Caco-2 (cell line): ENCODE results near the gene ELK4. TPM values are rescaled to one million over a fixed set of nuclear protein-coding genes. Genes with fewer than 3 reads are reported as not detected.
A peak's percentile ranks its signal among the peaks of the same experiment; 100 is the strongest.

Source experiments
- BruUV-seq: library from RNA; stranded (reverse); fragments of 400-500 nt; replicated peaks from 2 replicates; lab custom pipeline; 2021; lab: Mats Ljungman, UMichigan
- CTCF ChIA-PET: fragments of 300-600 bp; sonication (Branson Sonifier 250); formaldehyde crosslinking; loops from one replicate; lab custom pipeline; 2022; ENCODE audit warnings: antibody characterized with exemption; lab: Charles Lee
- POLR2A ChIA-PET: fragments of 300-600 bp; sonication (Branson Sonifier 250); formaldehyde crosslinking; loops from one replicate; lab custom pipeline; 2022; ENCODE audit warnings: antibody characterized with exemption; lab: Charles Lee
- DNase-seq, 2 experiments: peaks; one replicate each; pipeline versions ENCODE4 v3.0.0 to v3.0.0-alpha.2; 2020 to 2022
- H3K27me3 ChIP-seq: replicated peaks from 2 replicates; pipeline ENCODE4 v1.6.0; 2011; ENCODE audit warnings: low read length; ENCODE audit not compliant: control insufficient read depth, insufficient read depth
- H3K36me3 ChIP-seq: 2 replicates; pipeline ENCODE4 v1.5.1; 2011; ENCODE audit warnings: low read length; ENCODE audit not compliant: control insufficient read depth, insufficient read depth
- H3K4me1 ChIP-seq: fragments of 250-450 bp; sonication (Bioruptor Pico); 2 replicates; pipeline ENCODE4 v1.5.1; 2020; ENCODE audit warnings: mild to moderate bottlenecking
- H3K4me3 ChIP-seq: 2 replicates; pipeline ENCODE4 v1.5.1; 2011; ENCODE audit warnings: low read depth, mild to moderate bottlenecking, control low read depth, low read length
- H3K9me3 ChIP-seq: fragments of 250-450 bp; sonication (Bioruptor Pico); 2 replicates; pipeline ENCODE4 v1.5.1; 2020; ENCODE audit warnings: mild to moderate bottlenecking, moderate library complexity
- H3K27ac Mint-ChIP-seq: one replicate; pipeline ENCODE4 v1.8.0; 2022; ENCODE audit warnings: mixed read lengths; ENCODE audit not compliant: unreplicated experiment
- H3K27me3 Mint-ChIP-seq: one replicate; pipeline ENCODE4 v1.8.0; 2022; ENCODE audit warnings: mixed read lengths; ENCODE audit not compliant: insufficient read depth, unreplicated experiment
- H3K36me3 Mint-ChIP-seq: one replicate; pipeline ENCODE4 v1.8.0; 2022; ENCODE audit warnings: mild to moderate bottlenecking, mixed read lengths; ENCODE audit not compliant: insufficient read depth, unreplicated experiment
- H3K4me1 Mint-ChIP-seq: one replicate; pipeline ENCODE4 v1.8.0; 2022; ENCODE audit warnings: low read depth, mixed read lengths; ENCODE audit not compliant: unreplicated experiment
- H3K4me3 Mint-ChIP-seq: one replicate; pipeline ENCODE4 v1.8.0; 2022; ENCODE audit warnings: mild to moderate bottlenecking, moderate library complexity, mixed read lengths; ENCODE audit not compliant: unreplicated experiment
- H3K9me3 Mint-ChIP-seq: one replicate; pipeline ENCODE4 v1.8.0; 2022; ENCODE audit warnings: mixed read lengths; ENCODE audit not compliant: unreplicated experiment
- intact Hi-C: fragments of 100-400 bp; cut with micrococcal nuclease; formaldehyde crosslinking; loops from one replicate; pipeline ENCODE4 v1.10.0; 2022; ENCODE audit not compliant: unreplicated experiment
- total RNA-seq: library from RNA; stranded (reverse); gene quantifications from 2 replicates; pipeline ENCODE4 v1.2.3, GENCODE V29; 2022
- TF ChIP-seq, protein P1 (sequence below), 2 experiments: fragments of 200-600 bp in 1 of 2; IDR thresholded peaks; 1 replicate in 1 of 2; 2 replicates in 1 of 2; pipeline versions ENCODE4 v1.5.1 to v1.8.0; 2011 to 2022; ENCODE audit warnings: antibody characterized with exemption in 1 of 2, control low read depth in 1 of 2, inconsistent platforms in 1 of 2, low read depth in 1 of 2, low read length in 1 of 2, mild to moderate bottlenecking in 1 of 2, moderate library complexity in 1 of 2; ENCODE audit not compliant: insufficient read depth in 1 of 2, severe bottlenecking in 1 of 2, unreplicated experiment in 1 of 2

The ELK4 gene
- total RNA-seq, 1 experiment from 2014 or later: 14.4 TPM

DNA sequence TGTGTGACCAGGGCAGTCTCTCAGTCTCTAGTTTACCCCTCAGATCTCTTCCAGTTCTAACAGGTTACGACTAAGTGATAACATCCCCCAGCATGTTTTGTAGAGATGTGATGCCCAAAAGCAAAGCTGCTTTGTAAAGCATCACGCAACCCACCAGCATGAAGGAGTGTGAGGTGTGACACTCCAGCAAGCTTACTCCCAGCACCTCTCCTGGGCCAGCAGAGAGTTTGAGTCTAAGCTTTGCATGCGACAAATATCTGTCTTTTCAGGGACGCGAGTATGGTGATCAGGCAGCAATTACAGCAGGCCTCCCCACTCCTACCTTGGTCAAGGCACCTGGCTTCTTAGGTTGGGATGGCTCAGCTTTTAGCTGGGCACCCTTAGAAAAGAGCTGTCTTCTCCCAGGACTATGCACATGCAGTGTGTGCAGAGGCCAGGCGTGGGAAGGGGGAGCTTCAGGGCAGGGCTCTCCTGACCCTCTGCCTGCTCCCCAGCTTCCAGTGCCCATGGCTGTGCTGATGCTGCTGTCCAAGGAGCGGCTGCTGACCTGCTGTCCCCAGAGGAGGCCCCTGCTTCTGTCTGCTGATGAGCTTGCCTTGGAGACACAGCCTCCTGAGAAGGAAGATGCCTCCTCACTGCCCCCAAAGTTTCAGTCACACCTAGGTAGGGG is 48.2 kb downstream of the ELK4 start:
- Mint-ChIP-seq H3K4me3 (no peak overlapping the region), H3K36me3 (no peaks in the 10 kb centered on the region), H3K4me1 (no peaks in the 10 kb centered on the region), H3K9me3 (no peaks in the 10 kb centered on the region), H3K27ac (no peak overlapping the region), H3K27me3 (peaks cover 5% of the 10 kb centered on the region)
- peak in 1 of 2 experiments; percentile 30 for DNase-seq
- TF ChIP-seq, protein P1, sequence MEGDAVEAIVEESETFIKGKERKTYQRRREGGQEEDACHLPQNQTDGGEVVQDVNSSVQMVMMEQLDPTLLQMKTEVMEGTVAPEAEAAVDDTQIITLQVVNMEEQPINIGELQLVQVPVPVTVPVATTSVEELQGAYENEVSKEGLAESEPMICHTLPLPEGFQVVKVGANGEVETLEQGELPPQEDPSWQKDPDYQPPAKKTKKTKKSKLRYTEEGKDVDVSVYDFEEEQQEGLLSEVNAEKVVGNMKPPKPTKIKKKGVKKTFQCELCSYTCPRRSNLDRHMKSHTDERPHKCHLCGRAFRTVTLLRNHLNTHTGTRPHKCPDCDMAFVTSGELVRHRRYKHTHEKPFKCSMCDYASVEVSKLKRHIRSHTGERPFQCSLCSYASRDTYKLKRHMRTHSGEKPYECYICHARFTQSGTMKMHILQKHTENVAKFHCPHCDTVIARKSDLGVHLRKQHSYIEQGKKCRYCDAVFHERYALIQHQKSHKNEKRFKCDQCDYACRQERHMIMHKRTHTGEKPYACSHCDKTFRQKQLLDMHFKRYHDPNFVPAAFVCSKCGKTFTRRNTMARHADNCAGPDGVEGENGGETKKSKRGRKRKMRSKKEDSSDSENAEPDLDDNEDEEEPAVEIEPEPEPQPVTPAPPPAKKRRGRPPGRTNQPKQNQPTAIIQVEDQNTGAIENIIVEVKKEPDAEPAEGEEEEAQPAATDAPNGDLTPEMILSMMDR (IDR thresholded peaks at IDR 0.05; ENCODE audit: insufficient read depth in 1 of 2, low read depth in 1 of 2, low read length in 1 of 2, severe bottlenecking in 1 of 2, unreplicated experiment in 1 of 2): no peak
- Histone ChIP-seq H3K36me3 (no peaks in the 10 kb centered on the region), H3K4me1 (no peaks in the 10 kb centered on the region), H3K4me3 (no peak overlapping the region), H3K27me3 (peaks cover 4% of the 10 kb centered on the region; the same call in 1 of the 2 replicates), H3K9me3 (no peaks in the 10 kb centered on the region)
- POLR2A ChIA-PET: no interaction called here
- BruUV-seq: no TSS peak
- CTCF ChIA-PET: interaction anchor here (0.5 kb wide), 1 partner anchor 54 kb away, joined by 3 read pairs; no protein-coding TSS in a partner anchor
- intact Hi-C loops: no loop called here

DNA sequence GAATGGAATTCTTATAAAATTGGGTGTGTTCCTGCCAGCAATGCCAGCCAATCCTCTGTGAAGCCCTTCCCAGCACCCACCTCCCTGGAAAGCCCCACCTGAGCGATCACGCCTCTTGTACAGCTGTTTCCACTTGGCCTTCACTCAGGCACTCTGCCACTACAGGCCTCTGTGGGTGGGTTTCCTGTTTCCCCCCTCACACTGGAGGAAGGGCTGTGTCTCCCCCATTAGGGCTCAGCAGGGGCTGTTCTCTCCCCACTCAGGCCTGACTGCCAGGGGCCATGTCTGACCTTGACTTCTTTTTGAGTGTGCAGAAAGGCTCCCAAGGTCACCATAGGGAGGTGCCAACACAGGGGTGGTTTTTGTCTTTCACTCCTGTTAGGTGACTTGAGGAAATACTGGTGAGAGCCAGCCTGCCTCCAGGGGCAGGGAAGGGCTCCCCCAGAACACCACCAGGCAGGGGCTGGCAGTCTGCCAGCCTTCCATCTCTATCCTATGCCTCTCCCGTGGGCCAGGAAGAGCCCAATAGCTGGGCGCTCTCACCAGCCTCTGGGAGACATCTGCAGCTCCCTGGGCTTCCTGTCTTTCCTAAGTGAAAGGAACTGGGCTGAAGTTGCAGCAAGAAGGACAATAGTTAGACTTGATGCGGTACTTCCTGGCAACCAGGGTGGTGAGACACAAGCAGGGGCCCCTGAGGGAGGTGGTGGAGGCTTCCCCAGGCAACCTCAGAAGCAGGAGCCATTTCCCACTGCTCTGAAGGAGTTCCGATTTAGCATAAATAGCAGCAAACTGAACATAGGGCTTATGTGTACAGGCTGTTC is 49.1 kb downstream of the ELK4 start:
- CTCF ChIA-PET: no interaction called here

DNA sequence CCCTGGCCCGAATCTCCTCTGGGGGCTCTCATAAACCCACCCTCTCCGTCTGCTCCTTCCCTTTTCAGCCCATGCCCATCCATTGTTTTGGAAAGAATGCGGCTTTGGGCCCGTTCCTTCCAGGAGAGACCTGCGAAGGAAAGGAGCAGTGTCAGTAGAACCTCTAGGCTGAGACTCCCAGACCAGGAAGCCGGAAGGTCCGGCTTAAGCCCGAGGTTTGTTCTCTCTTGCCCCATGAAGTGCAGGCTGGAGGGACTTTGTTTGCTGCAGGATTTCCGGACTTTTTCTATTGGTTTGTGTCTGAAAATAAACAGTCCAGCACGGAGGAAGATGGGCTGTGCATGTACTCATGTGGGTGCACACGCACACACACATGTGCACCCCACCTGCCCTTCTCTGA is 49.8 kb downstream of the ELK4 start:
- Histone ChIP-seq H3K36me3 (no peaks in the 10 kb centered on the region), H3K27me3 (peaks cover 7% of the 10 kb centered on the region), H3K4me1 (no peaks in the 10 kb centered on the region), H3K4me3 (no peak overlapping the region), H3K9me3 (no peaks in the 10 kb centered on the region)
- Mint-ChIP-seq H3K9me3 (no peaks in the 10 kb centered on the region), H3K36me3 (no peaks in the 10 kb centered on the region), H3K27me3 (peaks cover 14% of the 10 kb centered on the region), H3K27ac (no peak overlapping the region), H3K4me3 (no peak overlapping the region), H3K4me1 (no peaks in the 10 kb centered on the region)
- TF ChIP-seq, protein P1 (IDR thresholded peaks at IDR 0.05; ENCODE audit: insufficient read depth in 1 of 2, low read depth in 1 of 2, low read length in 1 of 2, severe bottlenecking in 1 of 2, unreplicated experiment in 1 of 2): no peak
- intact Hi-C loops: no loop called here
- CTCF ChIA-PET: no interaction called here
- BruUV-seq: no TSS peak
- DNase-seq: peak in 1 of 2 experiments; percentile 17
- POLR2A ChIA-PET: no interaction called here

More for the DNA sequence above, 49.1 kb downstream of the ELK4 start:
- H3K27me3 Mint-ChIP-seq: peaks cover 10% of the 10 kb centered on the region
- H3K9me3 Mint-ChIP-seq: no peaks in the 10 kb centered on the region
- Histone ChIP-seq H3K4me1 (no peaks in the 10 kb centered on the region), H3K9me3 (no peaks in the 10 kb centered on the region), H3K36me3 (no peaks in the 10 kb centered on the region), H3K4me3 (no peak overlapping the region), H3K27me3 (peaks cover 6% of the 10 kb centered on the region)
- DNase-seq: peak in 1 of 2 experiments; percentile 21
- BruUV-seq: no TSS peak
- no peak overlapping the region for H3K27ac Mint-ChIP-seq
- no peak overlapping the region for H3K4me3 Mint-ChIP-seq
- H3K36me3 Mint-ChIP-seq: no peaks in the 10 kb centered on the region
- POLR2A ChIA-PET: no interaction called here
- H3K4me1 Mint-ChIP-seq: no peaks in the 10 kb centered on the region
- TF ChIP-seq, protein P1 (IDR thresholded peaks at IDR 0.05; ENCODE audit: insufficient read depth in 1 of 2, low read depth in 1 of 2, low read length in 1 of 2, severe bottlenecking in 1 of 2, unreplicated experiment in 1 of 2): no peak
- intact Hi-C loops: no loop called here
